Smooth muscle cell (in vitro differentiated cells): ENCODE data around the gene BRF1. TPM values are rescaled to one million over a fixed set of nuclear protein-coding genes. Genes with fewer than 3 reads are reported as not detected.

Source experiments
- DNase-seq: peaks from one replicate; lab custom pipeline; 2025; ENCODE audit not compliant: unreplicated experiment; lab: John Stamatoyannopoulos, UW
- H2AFZ ChIP-seq: fragments of 200-600 bp; sonication (generic); 2 replicates; pipeline ENCODE4 v1.6.0; 2016; ENCODE audit warnings: antibody characterized with exemption, low read depth, mild to moderate bottlenecking
- H3F3A ChIP-seq: fragments of 200-600 bp; sonication (generic); 2 replicates; pipeline ENCODE4 v1.6.0; 2017; ENCODE audit warnings: antibody characterized with exemption, low read depth
- H3K27ac ChIP-seq: fragments of 200-600 bp; sonication (generic); 2 replicates; pipeline ENCODE4 v1.5.1; 2016; ENCODE audit warnings: low read depth, mild to moderate bottlenecking
- H3K27me3 ChIP-seq: fragments of 200-600 bp; sonication (generic); 2 replicates; pipeline ENCODE4 v1.6.1; 2016; ENCODE audit warnings: low read depth, mild to moderate bottlenecking
- H3K36me3 ChIP-seq: fragments of 200-600 bp; sonication (generic); 2 replicates; pipeline ENCODE4 v1.5.1; 2016; ENCODE audit warnings: low read depth
- H3K4me1 ChIP-seq: fragments of 200-600 bp; sonication (generic); 2 replicates; pipeline ENCODE4 v1.5.1; 2016; ENCODE audit warnings: low read depth
- H3K4me2 ChIP-seq: fragments of 200-600 bp; sonication (generic); 2 replicates; pipeline ENCODE4 v1.6.0; 2016; ENCODE audit warnings: mild to moderate bottlenecking
- H3K4me3 ChIP-seq: fragments of 200-600 bp; sonication (generic); 2 replicates; pipeline ENCODE4 v1.5.1; 2016; ENCODE audit warnings: mild to moderate bottlenecking
- H3K79me2 ChIP-seq: fragments of 200-600 bp; sonication (generic); 2 replicates; pipeline ENCODE4 v1.6.0; 2016; ENCODE audit warnings: low read depth, mild to moderate bottlenecking
- H3K9ac ChIP-seq: fragments of 200-600 bp; sonication (generic); 2 replicates; pipeline ENCODE4 v1.6.0; 2016; ENCODE audit warnings: low read depth
- H3K9me3 ChIP-seq: fragments of 200-600 bp; sonication (generic); replicated peaks from 2 replicates; pipeline ENCODE4 v1.5.1; 2016; ENCODE audit warnings: low read depth
- H4K20me1 ChIP-seq: fragments of 200-600 bp; sonication (generic); 2 replicates; pipeline ENCODE4 v1.6.0; 2016; ENCODE audit warnings: low read depth
- WGBS: methylation state at CpG from one replicate; pipeline ENCODE4 v1.1.7; 2016; ENCODE audit warnings: low lambda C conversion rate; 5-methylcytosine and 5-hydroxymethylcytosine counted together
- polyA plus RNA-seq: library from polyadenylated mRNA; unstranded; fragments of >200 nt; fragmentation: Nextera tagmentation; extraction: Ambion mirVana; gene quantifications from 2 replicates; pipeline ENCODE4 v1.2.1, GENCODE V29; 2016
- total RNA-seq: library from RNA; depleted of rRNA; stranded (reverse); fragments of >200 nt; gene quantifications from 2 replicates; pipeline ENCODE4 v1.2.3, GENCODE V29; 2014
- TF ChIP-seq, protein P1 (sequence below): fragments of 200-600 bp; sonication (generic); IDR thresholded peaks from 2 replicates; pipeline ENCODE4 v1.5.1; 2017; ENCODE audit warnings: borderline replicate concordance, mild to moderate bottlenecking, antibody characterized with exemption; ENCODE audit not compliant: insufficient read depth, poor library complexity, severe bottlenecking

The BRF1 gene
- total and polyA plus RNA-seq, 2 experiments from 2014 or later = 12.5 to 15.9 TPM

DNA sequence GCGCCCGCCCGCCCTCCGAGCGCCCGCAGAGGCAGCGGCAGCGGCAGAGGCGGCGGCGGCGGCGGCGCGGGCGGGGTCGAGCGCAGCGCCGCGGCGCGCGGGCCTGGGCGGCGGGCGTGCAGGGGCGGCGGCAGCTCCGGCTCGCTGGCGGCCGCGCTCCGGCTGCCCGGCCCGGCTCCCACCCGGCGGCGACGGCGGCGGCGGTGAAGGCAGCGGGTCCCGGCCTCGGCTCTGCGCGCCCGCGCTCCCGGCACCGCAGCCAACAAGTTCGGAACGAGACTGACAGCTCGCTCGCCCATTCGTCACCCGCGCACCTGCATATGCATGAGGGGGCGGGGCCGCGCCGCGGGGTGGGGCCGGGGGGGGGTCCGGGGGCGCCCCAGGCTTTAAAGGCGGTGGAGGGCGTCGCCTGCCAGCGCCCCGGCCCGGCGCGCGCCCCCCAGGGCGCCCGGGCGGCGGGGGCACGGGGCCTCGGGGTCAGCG lies 132.3 kb downstream of the BRF1 start, which contains the start of gene JAG2:
TSS of gene JAG2 (minus strand) at position 281 of the 483 bp plus-strand sequence. CDS start 356 bp downstream, outside the sequence.
- Histone ChIP-seq H3K4me2 (peak within 1 kb of the TSS; percentile 92), H4K20me1 (peaks cover 55% of the 10 kb centered on the region), H3K4me1 (no peaks in the 10 kb centered on the region), H3K27ac (no peak within 1 kb of the TSS), H3K9ac (no peak within 1 kb of the TSS), H2AFZ (no peak within 1 kb of the TSS), H3K4me3 (peak within 1 kb of the TSS; percentile 48), H3K9me3 (no peaks in the 10 kb centered on the region), H3F3A (no peaks in the 10 kb centered on the region), H3K27me3 (peaks cover 26% of the 10 kb centered on the region), H3K79me2 (no peaks in the 10 kb centered on the region), H3K36me3 (no peaks in the 10 kb centered on the region)
- WGBS = 1% methylated on average over 27 of the region's 84 CpGs
- no peak for DNase-seq
- TF ChIP-seq, protein P1, sequence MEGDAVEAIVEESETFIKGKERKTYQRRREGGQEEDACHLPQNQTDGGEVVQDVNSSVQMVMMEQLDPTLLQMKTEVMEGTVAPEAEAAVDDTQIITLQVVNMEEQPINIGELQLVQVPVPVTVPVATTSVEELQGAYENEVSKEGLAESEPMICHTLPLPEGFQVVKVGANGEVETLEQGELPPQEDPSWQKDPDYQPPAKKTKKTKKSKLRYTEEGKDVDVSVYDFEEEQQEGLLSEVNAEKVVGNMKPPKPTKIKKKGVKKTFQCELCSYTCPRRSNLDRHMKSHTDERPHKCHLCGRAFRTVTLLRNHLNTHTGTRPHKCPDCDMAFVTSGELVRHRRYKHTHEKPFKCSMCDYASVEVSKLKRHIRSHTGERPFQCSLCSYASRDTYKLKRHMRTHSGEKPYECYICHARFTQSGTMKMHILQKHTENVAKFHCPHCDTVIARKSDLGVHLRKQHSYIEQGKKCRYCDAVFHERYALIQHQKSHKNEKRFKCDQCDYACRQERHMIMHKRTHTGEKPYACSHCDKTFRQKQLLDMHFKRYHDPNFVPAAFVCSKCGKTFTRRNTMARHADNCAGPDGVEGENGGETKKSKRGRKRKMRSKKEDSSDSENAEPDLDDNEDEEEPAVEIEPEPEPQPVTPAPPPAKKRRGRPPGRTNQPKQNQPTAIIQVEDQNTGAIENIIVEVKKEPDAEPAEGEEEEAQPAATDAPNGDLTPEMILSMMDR = no peak

DNA sequence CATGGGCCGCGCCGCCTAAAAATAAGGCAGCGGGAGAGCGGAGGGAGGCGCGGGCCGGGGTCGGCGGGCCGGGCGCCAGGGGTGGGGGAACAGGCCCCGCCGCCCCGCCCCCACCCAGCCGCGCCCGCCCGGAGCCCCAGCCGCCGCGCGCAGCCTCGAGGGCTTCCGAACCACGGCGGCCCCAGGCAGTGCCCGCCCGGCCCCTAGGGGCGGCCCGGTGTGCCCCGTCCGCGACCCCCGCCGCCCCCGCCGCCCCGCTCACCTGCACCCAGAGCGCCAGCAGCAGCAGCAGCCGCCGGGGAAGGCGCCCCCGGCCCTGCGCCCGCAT lies 132.7 kb downstream of the BRF1 start:
- H3K9ac ChIP-seq = no peak overlapping the region
- H3K27me3 ChIP-seq = peaks cover 26% of the 10 kb centered on the region
- no peaks in the 10 kb centered on the region for H3K9me3 ChIP-seq
- no peak for DNase-seq
- peak overlapping the region; percentile 48 for H3K4me3 ChIP-seq
- no peaks in the 10 kb centered on the region for H3F3A ChIP-seq
- TF ChIP-seq, protein P1 = no peak
- no peaks in the 10 kb centered on the region for H3K4me1 ChIP-seq
- H4K20me1 ChIP-seq = peaks cover 60% of the 10 kb centered on the region
- H3K79me2 ChIP-seq = no peaks in the 10 kb centered on the region
- H3K4me2 ChIP-seq = peak overlapping the region; percentile 92
- no CpG with 5 or more reads among the region's 46 CpGs for WGBS
- no peak overlapping the region for H2AFZ ChIP-seq
- no peaks in the 10 kb centered on the region for H3K36me3 ChIP-seq
- no peak overlapping the region for H3K27ac ChIP-seq

DNA sequence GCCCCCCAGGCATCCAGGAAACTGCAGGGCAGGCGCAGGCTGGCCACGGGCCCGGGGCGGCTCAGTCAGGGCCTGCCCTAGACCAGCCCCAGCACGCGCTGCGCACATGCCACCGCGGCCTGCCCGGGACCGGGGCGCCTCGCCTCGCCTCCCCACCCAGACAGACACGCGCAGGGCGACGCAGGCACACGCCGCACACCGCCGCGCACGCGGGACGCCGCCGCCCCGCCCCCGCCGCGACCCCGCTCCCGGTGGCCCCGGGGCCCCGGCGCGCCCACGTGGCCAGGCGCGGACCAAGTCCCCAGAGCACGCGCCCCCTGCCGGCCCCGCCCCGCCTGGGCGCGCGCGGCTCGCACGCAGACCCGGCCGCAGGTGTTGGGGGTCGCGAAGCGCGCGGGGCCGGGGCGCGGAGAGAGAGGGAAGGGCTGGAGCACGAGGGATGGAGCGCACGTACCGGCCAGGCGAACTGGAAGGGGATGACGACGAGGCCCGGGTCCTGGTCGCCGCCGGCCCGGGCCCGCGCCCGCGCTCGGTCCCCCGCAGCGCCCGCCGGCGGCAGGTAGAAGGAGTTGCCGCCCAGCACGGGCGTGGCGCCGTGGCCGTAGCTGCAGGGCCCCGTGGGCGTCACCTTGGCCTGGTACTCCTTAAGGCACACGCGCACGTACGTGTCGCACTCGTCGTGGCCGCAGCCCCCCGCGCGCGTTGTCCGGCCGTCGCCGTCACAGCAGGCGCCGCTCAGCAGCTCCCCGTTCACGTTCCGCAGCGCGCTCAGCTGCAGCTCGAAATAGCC lies 133.3 kb downstream of the BRF1 start:
- no peaks in the 10 kb centered on the region for H3K36me3 ChIP-seq
- no peaks in the 10 kb centered on the region for H3F3A ChIP-seq
- H3K27ac ChIP-seq = no peak overlapping the region
- peak overlapping the region; percentile 48 for H3K4me3 ChIP-seq
- H3K9ac ChIP-seq = no peak overlapping the region
- H3K27me3 ChIP-seq = peaks cover 26% of the 10 kb centered on the region
- no peaks in the 10 kb centered on the region for H3K9me3 ChIP-seq
- 9% methylated on average over 39 of the region's 116 CpGs for WGBS
- H3K79me2 ChIP-seq = no peaks in the 10 kb centered on the region
- DNase-seq = no peak
- H3K4me2 ChIP-seq = peak overlapping the region; percentile 92
- no peaks in the 10 kb centered on the region for H3K4me1 ChIP-seq
- peaks cover 66% of the 10 kb centered on the region for H4K20me1 ChIP-seq
- TF ChIP-seq, protein P1 = peak; percentile 17
- H2AFZ ChIP-seq = no peak overlapping the region
